ENCODE data around the gene NXNL1. TPM values are rescaled to one million over a fixed set of nuclear protein-coding genes. Genes with fewer than 3 reads are reported as not detected.

Gene NXNL1
- total RNA-seq, 4 donors from 2014 or later, result not detected

- ATAC-seq, result no peak
- no peak overlapping the region for H3K4me3 ChIP-seq
- TF ChIP-seq POLR2AphosphoS5 (IDR thresholded peaks at IDR 0.05) (no peak), CTCF (IDR thresholded peaks at IDR 0.05) (no peak), EP300 (IDR thresholded peaks at IDR 0.05) (no peak), POLR2A (IDR thresholded peaks at IDR 0.05) (no peak)
Measured at GRCh38 chr19:17418710-17419109, 42.0 kb downstream of the NXNL1 start.

GRCh38 chr19:17415121-17415520, 45.6 kb downstream of the NXNL1 start:
- no peak for TF ChIP-seq POLR2AphosphoS5 (IDR thresholded peaks at IDR 0.05)
- no peak for TF ChIP-seq CTCF (IDR thresholded peaks at IDR 0.05)
- TF ChIP-seq POLR2A (IDR thresholded peaks at IDR 0.05), result no peak
- TF ChIP-seq EP300 (IDR thresholded peaks at IDR 0.05), result no peak
- Histone ChIP-seq H3K27ac (no peak overlapping the region), H3K4me1 (peaks cover 0 to 32% (median 0%) of the 10 kb centered on the region in 3 donors), H3K27me3 (peaks cover 16% of the 10 kb centered on the region), H3K4me3 (no peak overlapping the region), H3K36me3 (no peaks in the 10 kb centered on the region), H3K9me3 (no peaks in the 10 kb centered on the region)
- no peak for ATAC-seq
- WGBS, 2 donors (ENCODE audit: low coverage in 1 of 2), result 30 to 64% methylated on average over 3 to 6 of the region's 6 CpGs

More at GRCh38 chr19:17418710-17419109, 42.0 kb downstream of the NXNL1 start:
- no peaks in the 10 kb centered on the region for H3K9me3 ChIP-seq
- WGBS, 2 donors (ENCODE audit: low coverage in 1 of 2), result 52 to 57% methylated on average over 3 of the region's 3 CpGs
- H3K27me3 ChIP-seq, result peaks cover 13% of the 10 kb centered on the region
- peaks cover 0 to 13% of the 10 kb centered on the region in 2 donors for H3K36me3 ChIP-seq
- peaks cover 0 to 21% (median 2%) of the 10 kb centered on the region in 3 donors for H3K4me1 ChIP-seq
- no peak overlapping the region for H3K27ac ChIP-seq

- no peaks in the 10 kb centered on the region for H3K36me3 ChIP-seq
- no peak overlapping the region for H3K4me3 ChIP-seq
- WGBS, 2 donors (ENCODE audit: low coverage in 1 of 2), result 83 to 84% methylated on average over 8 of the region's 8 CpGs
- no peak for ATAC-seq
- H3K27ac ChIP-seq, result no peak overlapping the region
- H3K27me3 ChIP-seq, result peaks cover 16% of the 10 kb centered on the region
- H3K4me1 ChIP-seq, result peaks cover 0 to 26% (median 0%) of the 10 kb centered on the region in 3 donors
- H3K9me3 ChIP-seq, result no peaks in the 10 kb centered on the region
- TF ChIP-seq POLR2A (IDR thresholded peaks at IDR 0.05) (no peak), EP300 (IDR thresholded peaks at IDR 0.05) (no peak)
Measured at GRCh38 chr19:17414097-17414496, 46.6 kb downstream of the NXNL1 start.

GRCh38 chr19:17411801-17412200, 48.9 kb downstream of the NXNL1 start:
- Histone ChIP-seq H3K4me3 (no peak overlapping the region), H3K27me3 (peaks cover 14% of the 10 kb centered on the region), H3K36me3 (no peaks in the 10 kb centered on the region), H3K9me3 (no peaks in the 10 kb centered on the region), H3K4me1 (peaks cover 0 to 24% (median 0%) of the 10 kb centered on the region in 3 donors), H3K27ac (no peak overlapping the region)
- TF ChIP-seq EP300 (IDR thresholded peaks at IDR 0.05) (no peak), POLR2AphosphoS5 (IDR thresholded peaks at IDR 0.05) (no peak), CTCF (IDR thresholded peaks at IDR 0.05) (no peak), POLR2A (IDR thresholded peaks at IDR 0.05) (no peak)
- no peak for ATAC-seq
- WGBS, 2 donors (ENCODE audit: low coverage in 1 of 2), result 75 to 80% methylated on average over 3 to 10 of the region's 11 CpGs

- H3K9me3 ChIP-seq, result no peaks in the 10 kb centered on the region
- ATAC-seq, result no peak
- peaks cover 10% of the 10 kb centered on the region for H3K27me3 ChIP-seq
- TF ChIP-seq POLR2A (IDR thresholded peaks at IDR 0.05), result no peak
- TF ChIP-seq CTCF (IDR thresholded peaks at IDR 0.05), result no peak
- TF ChIP-seq POLR2AphosphoS5 (IDR thresholded peaks at IDR 0.05), result peak; percentile 45
- WGBS, 2 donors (ENCODE audit: low coverage in 1 of 2), result 58 to 79% methylated on average over 8 to 9 of the region's 9 CpGs
- no peak overlapping the region for H3K27ac ChIP-seq
- peaks cover 0 to 39% (median 0%) of the 10 kb centered on the region in 3 donors for H3K4me1 ChIP-seq
- H3K4me3 ChIP-seq, result no peak overlapping the region
- H3K36me3 ChIP-seq, result no peaks in the 10 kb centered on the region
Measured at GRCh38 chr19:17409990-17410389, 50.7 kb downstream of the NXNL1 start.
